ENCODE results near the gene ADORA2A.
A peak's percentile ranks its signal among the peaks of the same experiment; 100 is the strongest.

The ADORA2A gene

DNA sequence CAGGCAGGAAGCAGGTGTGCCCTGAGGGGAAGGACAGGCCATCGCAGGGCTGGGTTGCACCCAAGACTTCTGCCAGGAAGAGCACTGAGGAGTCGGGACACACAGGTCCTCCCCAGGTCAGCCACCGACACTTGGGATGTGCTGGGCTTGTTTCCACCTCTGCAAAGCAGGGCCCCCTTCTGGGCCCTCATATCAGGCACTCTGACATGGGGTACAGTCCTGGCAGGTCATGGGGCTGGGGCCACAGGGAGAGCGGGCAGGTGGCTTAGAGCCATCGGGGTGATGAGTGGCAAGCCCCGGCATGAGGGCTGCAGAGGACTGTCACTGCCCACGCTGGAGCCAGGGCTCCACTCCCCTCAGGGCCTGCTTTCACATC lies 7.9 kb upstream of the ADORA2A start:
- DNase-seq = no peak

- no peak for DNase-seq
Measured at GRCh38 chr22:24420072-24420976, 7.1 kb upstream of the ADORA2A start.

DNA sequence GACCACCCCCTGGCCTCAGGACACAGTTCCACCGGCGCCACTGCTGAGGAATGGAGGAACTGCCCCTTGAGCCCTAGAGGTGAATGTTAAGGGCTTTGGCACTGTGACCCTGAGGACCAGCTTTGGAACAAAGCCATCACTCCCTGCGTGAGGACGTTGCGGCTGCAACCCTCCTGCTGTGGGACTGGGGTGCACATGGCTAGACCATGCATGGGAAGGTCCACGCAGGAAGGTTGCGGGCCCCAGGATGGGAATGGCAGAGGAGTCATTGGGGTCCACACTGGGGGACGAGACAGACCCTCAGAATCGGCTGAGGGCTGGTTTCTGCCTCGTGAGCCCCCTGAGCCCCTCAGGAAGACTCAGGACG lies 6.4 kb upstream of the ADORA2A start:
- DNase-seq = no peak

GRCh38 chr22:24421428-24421931 lies 5.9 kb upstream of the ADORA2A start:
- peak; percentile 34 to 42 for DNase-seq

DNA sequence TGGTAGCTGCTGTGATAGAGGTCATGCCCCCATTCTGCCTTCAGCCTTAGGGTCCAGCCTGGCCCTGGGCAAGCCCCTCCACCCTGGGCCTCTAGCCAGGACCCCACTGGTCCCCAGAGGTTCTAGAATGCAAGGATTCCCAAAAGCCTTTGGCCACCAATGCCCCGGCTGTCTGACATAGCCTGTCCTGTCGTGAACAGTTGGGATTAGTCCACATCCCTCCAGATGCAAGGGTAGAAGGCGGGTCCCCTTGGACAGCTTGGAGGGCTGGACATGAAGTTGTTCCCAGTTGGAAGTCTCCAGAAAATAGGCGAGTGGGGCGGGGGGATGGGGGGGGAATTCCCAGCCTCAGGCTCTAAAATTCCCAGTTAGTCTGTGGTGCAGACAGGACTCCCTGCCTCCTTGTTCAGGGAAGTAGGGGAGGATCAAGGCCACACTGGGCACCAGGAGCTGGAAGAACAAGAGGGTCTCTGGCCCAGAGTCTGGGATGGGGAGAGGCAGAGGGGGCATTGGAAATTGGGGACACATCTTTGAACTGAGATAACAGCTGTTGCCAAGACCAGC lies 5.2 kb upstream of the ADORA2A start:
- no peak for DNase-seq

DNA sequence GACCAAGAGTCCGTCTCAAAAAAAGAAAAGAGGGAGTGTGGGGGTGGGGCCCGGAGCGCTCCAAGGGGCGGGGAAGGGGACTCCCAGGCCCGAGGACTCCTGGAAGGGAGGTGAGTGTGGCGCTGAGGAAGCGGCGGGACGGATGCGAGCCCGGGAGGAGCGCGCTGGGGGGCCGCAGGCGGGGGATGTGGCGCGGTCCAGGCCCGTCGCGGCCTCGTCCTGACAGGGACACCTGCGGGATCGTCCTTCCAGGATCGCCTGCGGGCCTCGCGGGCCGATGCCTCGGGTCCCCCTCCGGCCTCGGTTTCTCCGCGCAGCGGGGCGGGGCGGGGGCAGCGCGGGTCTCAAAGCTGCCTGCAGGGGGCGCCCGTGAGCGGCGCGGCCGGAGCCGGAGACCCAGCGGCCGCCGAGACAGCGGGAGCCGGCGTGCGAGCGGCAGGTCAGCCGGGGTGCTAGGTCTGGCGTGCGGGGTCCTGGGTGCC lies 3.8 kb upstream of the ADORA2A start:
- peak; percentile 41 to 44 for DNase-seq

DNA sequence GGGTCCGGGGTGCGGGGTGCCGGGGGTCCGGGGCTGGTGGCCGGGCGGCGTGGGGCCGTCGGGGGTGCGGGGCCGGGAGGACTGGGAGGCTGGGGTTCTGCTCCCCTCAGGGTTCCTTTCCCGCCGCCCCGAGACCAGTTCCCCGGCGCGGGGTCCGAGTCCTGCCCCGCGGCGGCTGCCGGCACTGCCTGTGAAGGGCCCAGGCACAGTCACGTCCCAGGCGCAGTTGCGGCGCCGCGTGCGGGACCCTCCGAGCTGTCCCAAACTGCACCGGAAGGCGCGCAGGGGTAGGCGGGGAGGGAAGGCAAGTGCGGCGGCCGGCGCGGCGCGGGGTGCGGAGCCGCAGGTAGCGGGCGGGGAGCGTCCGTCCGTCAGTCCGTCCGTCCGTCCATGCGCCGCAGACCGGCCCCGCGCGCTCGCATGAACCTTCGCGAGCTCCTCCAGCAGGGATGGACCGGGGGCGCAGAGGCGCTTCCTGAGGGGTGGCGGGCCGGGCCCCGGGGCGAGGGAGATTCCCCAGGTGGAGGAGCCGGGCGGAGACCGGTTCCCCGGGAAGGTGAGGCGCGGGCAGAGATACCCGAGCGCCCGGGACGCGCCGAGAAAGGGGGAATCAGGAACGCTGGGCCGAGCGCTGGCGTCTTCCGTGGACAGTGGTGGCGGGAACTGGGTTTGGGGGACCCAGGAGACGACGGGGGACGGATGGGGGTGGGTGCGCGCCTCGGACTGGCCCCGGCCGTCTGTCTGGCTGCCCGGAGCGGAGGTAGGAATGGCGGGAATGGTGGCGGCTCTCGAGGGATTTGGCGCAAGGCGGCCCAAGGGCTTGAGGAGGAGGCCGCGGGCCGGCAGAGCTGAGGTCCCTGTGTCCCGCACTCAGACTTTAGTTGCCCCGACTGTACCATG lies 3.1 kb upstream of the ADORA2A start:
- DNase-seq = peak; percentile 30 to 34

DNA sequence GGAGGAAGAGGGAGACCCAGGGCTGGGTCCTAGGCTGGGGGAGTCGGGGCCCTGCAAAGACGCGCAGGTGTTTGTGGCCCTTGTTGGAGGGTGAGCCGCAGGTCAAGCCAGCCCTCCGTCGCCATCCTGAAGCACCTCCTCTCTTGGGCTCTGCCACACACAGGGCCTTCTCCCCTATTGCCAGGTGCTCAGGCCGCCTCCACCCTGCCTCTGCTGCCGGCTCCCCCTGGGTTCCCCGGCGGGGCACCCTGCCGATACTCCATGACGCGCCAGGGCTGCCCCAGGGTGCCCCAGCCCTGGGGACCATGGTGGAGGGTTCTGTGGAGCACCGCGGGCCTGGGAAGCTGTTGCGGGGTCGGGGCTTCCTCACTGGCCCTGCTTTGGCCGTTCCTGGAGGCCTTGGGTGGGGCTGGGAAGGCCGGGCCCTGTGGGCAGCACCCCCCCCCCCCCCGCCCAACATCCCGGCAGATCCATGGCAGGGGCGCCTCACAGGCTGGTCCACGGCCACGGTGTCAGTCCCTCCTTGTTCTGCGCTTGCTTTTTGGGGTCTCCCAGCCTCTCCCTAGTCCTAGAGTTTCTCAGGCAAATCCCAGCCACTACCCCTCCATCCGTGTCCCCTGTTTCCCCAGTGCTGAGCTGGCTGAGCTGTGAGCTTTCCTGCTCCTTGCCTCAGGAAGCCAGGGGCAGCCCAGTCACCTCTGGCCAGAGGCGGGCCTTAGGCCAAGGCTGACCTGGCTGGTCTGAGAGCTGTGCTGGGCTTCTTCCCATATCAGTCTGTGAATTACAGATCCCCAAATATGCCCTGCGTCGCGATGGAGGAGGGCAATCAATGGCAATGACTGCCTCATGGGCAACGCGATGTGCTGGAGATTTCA lies 2.3 kb upstream of the ADORA2A start:
- DNase-seq = no peak

DNA sequence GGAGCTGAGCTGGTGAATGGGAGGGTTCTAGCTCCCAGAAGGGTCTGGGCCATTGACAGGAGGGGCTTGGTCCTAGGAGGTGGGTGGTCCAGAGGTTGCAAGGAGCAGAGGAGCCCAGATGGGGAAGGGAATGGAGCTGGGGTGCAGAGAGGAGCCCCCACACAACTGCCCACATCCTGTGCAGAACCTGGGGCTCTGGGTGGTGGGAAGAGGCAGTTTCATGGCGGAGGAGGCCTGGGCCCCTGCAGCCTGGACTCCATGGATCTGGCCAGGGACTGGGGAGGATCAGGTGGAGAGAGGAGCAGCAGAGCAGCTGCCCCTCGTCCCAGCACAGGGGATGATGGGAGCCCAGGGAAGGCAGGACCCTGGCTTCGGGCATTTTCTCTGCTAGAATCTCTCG lies 963 bp upstream of the ADORA2A start:
- no peak for DNase-seq

DNA sequence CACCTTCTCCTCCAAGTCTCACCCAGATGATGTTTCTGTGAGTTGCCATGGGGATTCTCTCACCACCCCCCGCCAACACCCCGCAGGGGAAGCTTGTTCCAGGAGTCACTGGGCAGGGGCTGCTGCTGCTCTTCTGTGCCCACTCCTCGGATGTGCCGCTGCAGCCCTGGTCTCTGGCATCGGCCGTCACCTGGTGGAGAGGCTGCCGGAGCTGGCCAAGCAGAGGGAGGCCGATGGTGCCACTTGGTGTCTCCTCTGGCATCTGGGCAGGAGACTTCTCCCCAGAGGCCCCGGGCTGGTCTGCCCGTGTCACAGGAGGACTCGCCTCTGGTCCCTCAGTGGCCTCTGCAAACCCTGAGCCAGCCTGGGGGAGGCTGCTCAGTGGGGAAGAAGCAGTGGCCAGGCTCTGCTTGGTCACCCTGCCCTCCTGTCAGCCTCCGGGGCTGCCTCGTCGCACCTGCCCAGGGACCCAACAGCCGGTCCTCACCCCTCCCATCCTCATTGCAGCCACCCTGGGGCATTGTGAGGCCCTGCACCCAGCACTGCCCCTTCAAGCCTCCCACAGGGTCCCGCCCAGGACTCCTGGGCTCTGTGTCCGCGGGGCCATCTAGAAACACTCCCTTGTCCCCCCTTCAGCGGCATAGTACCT lies 424 bp upstream of the ADORA2A start:
- DNase-seq = no peak

- no peak for DNase-seq
Measured at GRCh38 chr22:24428751-24429410, 1.5 kb downstream of the ADORA2A start.

DNA sequence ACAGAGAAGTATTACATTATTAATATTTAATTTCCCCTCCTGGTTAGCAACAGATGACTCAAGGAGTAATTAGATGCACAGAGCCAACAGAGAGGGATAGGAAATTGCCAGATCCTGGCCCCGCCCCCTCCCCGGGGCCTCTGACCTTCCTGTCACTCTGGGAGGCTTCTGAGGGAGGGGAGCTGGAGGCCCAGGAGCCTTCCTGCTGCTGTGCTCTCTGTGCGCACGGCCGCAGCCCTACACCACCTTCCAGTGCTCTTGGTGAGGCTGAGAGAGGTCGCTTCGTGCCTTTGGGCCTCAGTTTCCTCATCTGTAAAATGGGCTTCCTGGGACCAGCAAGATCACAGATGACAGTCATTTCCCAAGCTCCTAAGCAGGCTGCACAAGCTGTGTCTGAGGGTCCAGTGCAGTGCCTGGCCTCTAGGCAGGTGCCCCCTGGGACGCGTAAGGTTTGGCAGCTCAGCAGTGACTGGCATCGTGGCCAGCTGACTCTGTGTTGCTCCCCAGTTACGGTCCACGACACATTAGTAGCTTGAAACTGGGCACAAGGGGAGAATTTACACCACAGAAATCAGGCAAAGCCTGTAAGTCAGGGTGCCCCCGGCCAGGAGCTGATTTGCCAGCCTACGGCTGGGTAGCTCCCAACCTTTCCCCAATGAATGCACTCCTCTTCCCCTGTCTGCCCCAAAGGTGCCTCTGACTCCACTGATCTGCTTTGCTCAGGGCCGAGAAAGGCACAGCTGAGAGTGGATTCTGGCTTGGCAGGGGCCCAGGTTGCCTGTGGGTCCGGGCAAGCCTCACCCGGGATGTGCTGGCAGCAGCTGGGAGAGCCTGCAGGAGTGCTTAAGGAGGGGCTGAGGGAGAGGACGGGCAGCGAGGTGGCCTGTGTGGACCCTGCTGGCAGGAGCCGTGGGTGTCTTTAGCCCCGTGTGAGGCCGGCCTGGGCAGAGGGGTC lies 2.3 kb downstream of the ADORA2A start:
- peak; percentile 56 for DNase-seq

GRCh38 chr22:24430431-24431308 lies 3.3 kb downstream of the ADORA2A start:
- no peak for DNase-seq

GRCh38 chr22:24431309-24432034 lies 4.1 kb downstream of the ADORA2A start:
- DNase-seq = no peak

GRCh38 chr22:24432059-24432853 lies 4.9 kb downstream of the ADORA2A start:
- DNase-seq = no peak

- DNase-seq = no peak
Measured at GRCh38 chr22:24433001-24433827, 5.8 kb downstream of the ADORA2A start.
